GM19099 (cell line): ENCODE data around the gene ANAPC2.

Experiments used
- POLR2A ChIP-seq: IDR thresholded peaks from 3 replicates; pipeline ENCODE4 v1.6.1; 2011; ENCODE audit warnings: low read depth; ENCODE audit not compliant: insufficient read length; ENCODE audit errors: extremely low read depth

ANAPC2 gene

GRCh38 chr9:137229903-137230704 lies 41.7 kb upstream of the ANAPC2 start:
- TF ChIP-seq POLR2A: no peak

- no peak for TF ChIP-seq POLR2A
These were observed 40.9 kb upstream of the ANAPC2 start for GRCh38 chr9:137228968-137229896.

GRCh38 chr9:137228506-137228967 lies 40.2 kb upstream of the ANAPC2 start:
- no peak for TF ChIP-seq POLR2A

GRCh38 chr9:137227853-137228505 lies 39.6 kb upstream of the ANAPC2 start:
- no peak for TF ChIP-seq POLR2A

GRCh38 chr9:137227054-137227852 lies 38.9 kb upstream of the ANAPC2 start, which contains the start of gene RNF224:
Gene RNF224 (plus strand): TSS chr9:137227502. CDS start chr9:137228336, 834 bp downstream.
- no peak for TF ChIP-seq POLR2A

- no peak for TF ChIP-seq POLR2A
These were observed 38.1 kb upstream of the ANAPC2 start for GRCh38 chr9:137226338-137227053.

- no peak for TF ChIP-seq POLR2A
These were observed 37.5 kb upstream of the ANAPC2 start for GRCh38 chr9:137225699-137226331.

GRCh38 chr9:137224830-137225694 lies 36.7 kb upstream of the ANAPC2 start, which contains the start of gene CYSRT1:
Gene CYSRT1 (plus strand): TSS chr9:137225174. CDS start chr9:137225622, 448 bp downstream.
- no peak for TF ChIP-seq POLR2A

- peak; percentile 86 for TF ChIP-seq POLR2A
These were observed 35.0 kb upstream of the ANAPC2 start for GRCh38 chr9:137223078-137223970.

GRCh38 chr9:137222190-137223077 lies 34.1 kb upstream of the ANAPC2 start, which contains the start of gene RNF208:
Gene RNF208 (minus strand): TSS chr9:137222240. CDS start chr9:137221212, 1,028 bp downstream.
- TF ChIP-seq POLR2A: no peak
